Ectodermal cell (in vitro differentiated cells): Measurements from ENCODE around the gene CTIF.

Source experiments
- H3K27ac ChIP-seq: 2 replicates; pipeline ENCODE4 v1.7.0; 2013; ENCODE audit warnings: mild to moderate bottlenecking, low read depth, low read length; ENCODE audit not compliant: insufficient read depth, poor library complexity, severe bottlenecking
- H3K27me3 ChIP-seq: 2 replicates; pipeline ENCODE4 v1.7.0; 2013; ENCODE audit warnings: mild to moderate bottlenecking, low read length; ENCODE audit not compliant: insufficient read depth, control insufficient read depth, poor library complexity, severe bottlenecking
- H3K36me3 ChIP-seq: one replicate; pipeline ENCODE4 v1.7.0; 2013; ENCODE audit warnings: low read length; ENCODE audit not compliant: control insufficient read depth, insufficient read depth
- H3K4me1 ChIP-seq: one replicate; pipeline ENCODE4 v1.7.0; 2013; ENCODE audit warnings: low read length; ENCODE audit not compliant: control insufficient read depth, insufficient read depth
- H3K4me3 ChIP-seq: 2 replicates; pipeline ENCODE4 v1.7.0; 2013; ENCODE audit warnings: low read depth, low read length, control low read depth; ENCODE audit not compliant: insufficient read depth
- H3K9me3 ChIP-seq: 2 replicates; pipeline ENCODE4 v1.7.0; 2013; ENCODE audit warnings: mild to moderate bottlenecking, low read length, moderate library complexity; ENCODE audit not compliant: control insufficient read depth
- WGBS, 2 experiments: methylation state at CpG; one replicate each; pipeline ENCODE4 v1.1.7; 2013; ENCODE audit warnings: missing lambda C conversion rate in 2 of 2; 5-methylcytosine and 5-hydroxymethylcytosine counted together

The CTIF gene

GRCh38 chr18:48776156-48776555 is 237.3 kb downstream of the CTIF start:
- Histone ChIP-seq H3K4me1 (peaks cover 17% of the 10 kb centered on the region), H3K27ac (no peak overlapping the region), H3K36me3 (no peaks in the 10 kb centered on the region), H3K27me3 (no peaks in the 10 kb centered on the region), H3K4me3 (no peak overlapping the region), H3K9me3 (no peaks in the 10 kb centered on the region)
- 89 to 92% methylated on average over 5 of the region's 5 CpGs for WGBS, 2 experiments

GRCh38 chr18:48776641-48777025 is 237.8 kb downstream of the CTIF start:
- H3K9me3 ChIP-seq, result no peaks in the 10 kb centered on the region
- H3K4me3 ChIP-seq, result no peak overlapping the region
- no peak overlapping the region for H3K27ac ChIP-seq
- no peaks in the 10 kb centered on the region for H3K27me3 ChIP-seq
- H3K4me1 ChIP-seq, result peaks cover 22% of the 10 kb centered on the region
- WGBS, 2 experiments, result 81 to 84% methylated on average over 6 of the region's 6 CpGs
- H3K36me3 ChIP-seq, result no peaks in the 10 kb centered on the region

- Histone ChIP-seq H3K4me1 (peaks cover 26% of the 10 kb centered on the region), H3K4me3 (no peak overlapping the region), H3K9me3 (no peaks in the 10 kb centered on the region), H3K36me3 (no peaks in the 10 kb centered on the region), H3K27me3 (no peaks in the 10 kb centered on the region), H3K27ac (no peak overlapping the region)
- 45 to 46% methylated on average over 13 of the region's 13 CpGs for WGBS, 2 experiments
Measured at GRCh38 chr18:48777026-48777743, 238.4 kb downstream of the CTIF start.

GRCh38 chr18:48777744-48778116 is 238.9 kb downstream of the CTIF start:
- Histone ChIP-seq H3K27me3 (no peaks in the 10 kb centered on the region), H3K36me3 (no peaks in the 10 kb centered on the region), H3K27ac (no peak overlapping the region), H3K4me3 (no peak overlapping the region), H3K4me1 (peaks cover 26% of the 10 kb centered on the region), H3K9me3 (no peaks in the 10 kb centered on the region)
- 94 to 95% methylated on average over 8 of the region's 8 CpGs for WGBS, 2 experiments

GRCh38 chr18:48778344-48779011 is 239.6 kb downstream of the CTIF start:
- H3K27ac ChIP-seq, result no peak overlapping the region
- no peaks in the 10 kb centered on the region for H3K9me3 ChIP-seq
- H3K4me1 ChIP-seq, result peaks cover 26% of the 10 kb centered on the region
- H3K36me3 ChIP-seq, result no peaks in the 10 kb centered on the region
- H3K27me3 ChIP-seq, result no peaks in the 10 kb centered on the region
- H3K4me3 ChIP-seq, result no peak overlapping the region
- WGBS, 2 experiments, result 94 to 95% methylated on average over 13 of the region's 13 CpGs

GRCh38 chr18:48779462-48779861 is 240.6 kb downstream of the CTIF start:
- H3K27me3 ChIP-seq, result no peaks in the 10 kb centered on the region
- no peak overlapping the region for H3K4me3 ChIP-seq
- peaks cover 26% of the 10 kb centered on the region for H3K4me1 ChIP-seq
- H3K36me3 ChIP-seq, result no peaks in the 10 kb centered on the region
- H3K9me3 ChIP-seq, result no peaks in the 10 kb centered on the region
- 93 to 95% methylated on average over 7 of the region's 7 CpGs for WGBS, 2 experiments
- H3K27ac ChIP-seq, result no peak overlapping the region

- Histone ChIP-seq H3K9me3 (no peaks in the 10 kb centered on the region), H3K36me3 (no peaks in the 10 kb centered on the region), H3K4me3 (no peak overlapping the region), H3K27ac (no peak overlapping the region), H3K27me3 (no peaks in the 10 kb centered on the region), H3K4me1 (peaks cover 26% of the 10 kb centered on the region)
- WGBS, 2 experiments, result 80 to 81% methylated on average over 17 of the region's 17 CpGs
Measured at GRCh38 chr18:48780201-48780912, 241.5 kb downstream of the CTIF start.

GRCh38 chr18:48780913-48781162 is 242.0 kb downstream of the CTIF start:
- Histone ChIP-seq H3K4me3 (no peak overlapping the region), H3K27ac (peak overlapping the region; percentile 38), H3K36me3 (no peaks in the 10 kb centered on the region), H3K27me3 (no peaks in the 10 kb centered on the region), H3K9me3 (no peaks in the 10 kb centered on the region), H3K4me1 (peaks cover 26% of the 10 kb centered on the region)
- 74 to 83% methylated on average over 3 of the region's 3 CpGs for WGBS, 2 experiments

GRCh38 chr18:48781163-48781987 is 242.5 kb downstream of the CTIF start:
- H3K9me3 ChIP-seq, result no peaks in the 10 kb centered on the region
- 77 to 79% methylated on average over 28 of the region's 28 CpGs for WGBS, 2 experiments
- H3K36me3 ChIP-seq, result no peaks in the 10 kb centered on the region
- H3K4me3 ChIP-seq, result no peak overlapping the region
- no peaks in the 10 kb centered on the region for H3K27me3 ChIP-seq
- peak overlapping the region; percentile 38 for H3K27ac ChIP-seq
- H3K4me1 ChIP-seq, result peaks cover 26% of the 10 kb centered on the region

GRCh38 chr18:48781988-48782363 is 243.1 kb downstream of the CTIF start:
- 95% methylated on average over 2 of the region's 2 CpGs for WGBS, 2 experiments
- Histone ChIP-seq H3K4me3 (no peak overlapping the region), H3K36me3 (no peaks in the 10 kb centered on the region), H3K27me3 (no peaks in the 10 kb centered on the region), H3K27ac (no peak overlapping the region), H3K4me1 (peaks cover 30% of the 10 kb centered on the region), H3K9me3 (no peaks in the 10 kb centered on the region)
